Measurements from ENCODE around the gene SPTBN1. TPM values are rescaled to one million over a fixed set of nuclear protein-coding genes. Genes with fewer than 3 reads are reported as not detected.

The SPTBN1 gene
- total and polyA plus RNA-seq, 9 of the 15 experiments (the other 6 are each of a cell fraction or from before 2014, with no cell fraction given): 8.9 to 66.8 (median 31.4) TPM

- no TSS peak for BruUV-seq (replicated peaks)
- POLR2A ChIA-PET: interaction anchor here (0.6 to 1.1 kb wide), 3 partner anchors 12 to 441 kb away, joined by 3 to 4 read pairs (median 3); no protein-coding TSS in a partner anchor
- H3K27ac ChIP-seq (ENCODE audit: extremely low read depth, low read depth, low read length): no peak overlapping the region
Observed at GRCh38 chr2:54646170-54646927, 190.2 kb downstream of the SPTBN1 start.

More at GRCh38 chr2:54646170-54646927, 190.2 kb downstream of the SPTBN1 start:
- intact Hi-C loops (cut with micrococcal nuclease): no loop called here
- H3K36me3 ChIP-seq (ENCODE audit: control insufficient read depth, insufficient read depth, low read length): peaks cover 87% of the 10 kb centered on the region
- DNase-seq (ENCODE audit: extremely low read depth in 1 of 4, low spot score in 3 of 4): no peak
- no peaks in the 10 kb centered on the region for H3K27me3 ChIP-seq (ENCODE audit: control insufficient read depth in 2 of 2, insufficient read depth in 2 of 2, low read length in 2 of 2)
- in situ Hi-C loops (cut with MboI): loop anchor here (10.0 kb wide), 1 partner anchor 122 kb away; no protein-coding TSS in a partner anchor
- no peaks in the 10 kb centered on the region for H3K4me1 ChIP-seq (replicated peaks in 1 of 2; ENCODE audit: control insufficient read depth in 2 of 2, insufficient read depth in 2 of 2, low read length in 2 of 2)
- 94% methylated on average over 16 of the region's 16 CpGs for WGBS (ENCODE audit: insufficient coverage, low coverage, missing lambda C conversion rate)
- no peak overlapping the region for H3K4me3 ChIP-seq
- FAIRE-seq: no peak
- no peak for TF ChIP-seq ZNF23 (CRISPR knock-in tag; IDR thresholded peaks at IDR 0.05)
- no peak for TF ChIP-seq NR2F6 (CRISPR knock-in tag; IDR thresholded peaks at IDR 0.05)
- TF ChIP-seq XRCC5 (IDR thresholded peaks at IDR 0.05; ENCODE audit: low read depth, low read length): no peak
- no peak for TF ChIP-seq BRF2 (IDR thresholded peaks at IDR 0.05; ENCODE audit: borderline replicate concordance, insufficient read depth, insufficient read length)
- no peak for TF ChIP-seq ELK3 (CRISPR knock-in tag; IDR thresholded peaks at IDR 0.05)
- no peak for TF ChIP-seq BRF1 (IDR thresholded peaks at IDR 0.05; ENCODE audit: borderline replicate concordance, extremely low read depth, insufficient read length)
- no peak for TF ChIP-seq HINFP (tag; conservative IDR thresholded peaks at IDR 0.05; ENCODE audit: low read depth)
- ATAC-seq: no peak
- no peaks in the 10 kb centered on the region for H4K20me1 ChIP-seq (replicated peaks; ENCODE audit: control insufficient read depth, insufficient read depth, low read length)
- no peaks in the 10 kb centered on the region for H3K79me2 ChIP-seq (ENCODE audit: control insufficient read depth, insufficient read depth, low read length)
- H3K9ac ChIP-seq (ENCODE audit: insufficient read depth in 1 of 2, low read depth in 2 of 2, low read length in 2 of 2): no peak overlapping the region
- no peak overlapping the region for H3K4me2 ChIP-seq (ENCODE audit: insufficient read depth, low read length)
- CTCF ChIA-PET (ENCODE audit: low intra/inter-chr PET ratio): interaction anchor here (0.6 kb wide), 1 partner anchor 19 kb away, joined by 3 read pairs; no protein-coding TSS in a partner anchor
- no peaks in the 10 kb centered on the region for H3K9me1 ChIP-seq (ENCODE audit: control insufficient read depth, insufficient read depth, low read length)
- no peak overlapping the region for H2AFZ ChIP-seq (ENCODE audit: low read depth, low read length)
- H3K9me3 ChIP-seq (replicated peaks; ENCODE audit: control insufficient read depth, insufficient read depth, low read depth, low read length): no peaks in the 10 kb centered on the region

Data from K562 (cell line).